ENCODE data around the gene SEMA6C. TPM values are rescaled to one million over a fixed set of nuclear protein-coding genes. Genes with fewer than 3 reads are reported as not detected.

Gene SEMA6C
- total and polyA plus RNA-seq, 2 of the 13 experiments (the other 11 are each of a cell fraction or from before 2014, with no cell fraction given), result 1.4 to 2.9 TPM

DNA sequence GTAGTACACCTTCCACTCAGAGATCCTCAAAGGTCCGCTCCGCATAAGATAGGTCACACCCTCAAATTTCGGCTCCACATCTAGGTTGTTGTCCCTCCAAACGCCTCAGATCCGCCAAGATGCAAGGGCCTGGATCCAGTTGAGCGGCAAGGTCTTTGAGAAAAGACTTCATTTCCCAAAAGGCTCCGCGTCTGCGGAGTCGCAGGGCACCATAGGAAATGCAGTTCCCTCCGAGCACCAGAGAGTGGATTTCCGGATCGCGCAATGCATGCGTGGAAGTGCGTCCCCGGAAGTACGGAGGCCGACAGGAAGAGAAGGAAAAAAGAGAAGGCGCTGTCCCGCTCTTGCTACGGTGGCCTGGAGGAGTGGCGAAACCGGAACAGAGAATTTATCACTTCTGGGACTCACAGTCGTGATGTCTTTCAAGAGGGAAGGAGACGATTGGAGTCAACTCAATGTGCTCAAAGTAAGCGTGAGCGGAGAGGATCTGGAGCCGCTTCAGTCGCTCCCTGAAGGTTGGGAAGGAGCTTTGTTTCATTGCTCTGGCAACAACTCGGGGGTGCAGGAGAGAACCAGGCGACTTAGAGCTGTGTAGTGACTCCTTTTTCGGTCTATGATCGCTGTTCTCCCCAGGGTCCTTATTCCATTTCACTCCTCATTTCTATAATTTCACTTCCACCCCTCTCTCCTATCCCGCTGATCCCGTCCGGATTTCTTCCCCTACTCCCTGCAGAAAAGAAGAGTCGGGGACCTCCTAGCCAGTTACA, 19.5 kb upstream of the SEMA6C start, which contains the start of the genes LYSMD1 and SCNM1 (continued):
- TF ChIP-seq ZNF512B (CRISPR knock-in tag; IDR thresholded peaks at IDR 0.05; ENCODE audit: borderline replicate concordance) (no peak), SRF (IDR thresholded peaks at IDR 0.05; ENCODE audit: low read depth, low read length) (no peak), NFRKB (IDR thresholded peaks at IDR 0.05) (no peak), ZNF747 (CRISPR knock-in tag; IDR thresholded peaks at IDR 0.05; ENCODE audit: borderline replicate concordance) (peak; percentile 77; the same call in 1 of the 2 replicates), ZSCAN12 (CRISPR knock-in tag; IDR thresholded peaks at IDR 0.05) (0 out of 2 replicates have a peak, but pooled peaks have one; percentile 57), RAD51 (IDR thresholded peaks at IDR 0.05; ENCODE audit: borderline replicate concordance) (no peak), SCMH1 (CRISPR knock-in tag; IDR thresholded peaks at IDR 0.05; ENCODE audit: borderline replicate concordance) (no peak), NFAT5 (CRISPR knock-in tag; IDR thresholded peaks at IDR 0.05) (no peak), E2F2 (CRISPR knock-in tag; IDR thresholded peaks at IDR 0.05; ENCODE audit: borderline replicate concordance) (peak; percentile 88), U2AF1 (optimal IDR thresholded peaks at IDR 0.05; ENCODE audit: low read depth, low read length) (no peak), HMGA1 (CRISPR knock-in tag; conservative IDR thresholded peaks at IDR 0.05) (no peak), MEIS1 (CRISPR knock-in tag; IDR thresholded peaks at IDR 0.05; ENCODE audit: borderline replicate concordance) (no peak), ZSCAN31 (CRISPR knock-in tag; IDR thresholded peaks at IDR 0.05; ENCODE audit: low read depth) (peak; percentile 60; the same call in 1 of the 2 replicates), ZNF687 (CRISPR knock-in tag; IDR thresholded peaks at IDR 0.05) (peak; percentile 69), ZBTB7A (CRISPR knock-in tag; IDR thresholded peaks at IDR 0.05) (no peak)
